Upper lobe of right lung (tissue), 1 donor: ENCODE measurements around the gene RHOBTB3. TPM values are rescaled to one million over a fixed set of nuclear protein-coding genes. Genes with fewer than 3 reads are reported as not detected.
"Not testable (repeated sequence)": the region's sequence is repeated elsewhere in the genome, so short reads cannot be mapped to it uniquely, and the experiment has no call there.

Source experiments
- ATAC-seq: fragments of 200-7000 bp; cut with Tn5 transposase; one replicate; pipeline ENCODE4 v1.9.1; 2020; ENCODE audit warnings: mild to moderate bottlenecking, moderate library complexity
- DNase-seq: peaks from one replicate; pipeline ENCODE4 v3.0.0-alpha.2; 2020
- H3K27ac ChIP-seq: fragments of 200-600 bp; one replicate; pipeline ENCODE4 v1.8.0; 2022
- H3K27me3 ChIP-seq: fragments of 200-600 bp; one replicate; pipeline ENCODE4 v1.8.0; 2022; ENCODE audit warnings: mild to moderate bottlenecking
- H3K36me3 ChIP-seq: fragments of 200-600 bp; one replicate; pipeline ENCODE4 v1.8.0; 2022
- H3K4me1 ChIP-seq: fragments of 200-600 bp; one replicate; pipeline ENCODE4 v1.8.0; 2022
- H3K4me3 ChIP-seq: fragments of 200-600 bp; one replicate; pipeline ENCODE4 v1.8.0; 2022; ENCODE audit warnings: mild to moderate bottlenecking
- H3K9me3 ChIP-seq: fragments of 200-600 bp; one replicate; pipeline ENCODE4 v1.8.0; 2022
- CTCF ChIP-seq: fragments of 200-600 bp; IDR thresholded peaks from one replicate; pipeline ENCODE4 v1.8.0; 2022; ENCODE audit warnings: antibody characterized with exemption
- intact Hi-C: fragments of 100-400 bp; cut with DNase I; formaldehyde crosslinking; loops from one replicate; pipeline ENCODE4 v1.11.0; 2022
- total RNA-seq: library from RNA; stranded (reverse); fragmentation: NEBNext Ultra II Directional; extraction: Animal tissue kit (Norgen Biotek cat#: 25700); gene quantifications from one replicate; pipeline ENCODE4 v1.2.1, GENCODE V29; 2021
- donor health status: DM: no; HTN: yes; CAD: no; lungs with severe emphysema.

The RHOBTB3 gene
- total RNA-seq, 1 donor from 2014 or later = 54.2 TPM

- DNase-seq (no peak), ATAC-seq (no peak)
- Histone ChIP-seq H3K4me1 (no peaks in the 10 kb centered on the region), H3K9me3 (no peaks in the 10 kb centered on the region), H3K27ac (no peak overlapping the region), H3K36me3 (no peaks in the 10 kb centered on the region), H3K27me3 (no peaks in the 10 kb centered on the region), H3K4me3 (no peak overlapping the region)
- TF ChIP-seq CTCF = no peak
- intact Hi-C loops = no loop called here
Observed at GRCh38 chr5:95690333-95690732, 40.8 kb upstream of the RHOBTB3 start.

GRCh38 chr5:95697781-95698681 lies 33.1 kb upstream of the RHOBTB3 start:
- intact Hi-C loops = no loop called here
- TF ChIP-seq CTCF = no peak
- no peaks in the 10 kb centered on the region for H3K4me1 ChIP-seq
- H3K36me3 ChIP-seq = no peaks in the 10 kb centered on the region
- no peaks in the 10 kb centered on the region for H3K27me3 ChIP-seq
- DNase-seq (no peak), ATAC-seq (no peak)
- no peak overlapping the region for H3K4me3 ChIP-seq
- H3K9me3 ChIP-seq = no peaks in the 10 kb centered on the region
- no peak overlapping the region for H3K27ac ChIP-seq

- DNase-seq (no peak), ATAC-seq (no peak)
- no peak overlapping the region for H3K4me3 ChIP-seq
- no peak overlapping the region for H3K27ac ChIP-seq
- TF ChIP-seq CTCF = no peak
- no peaks in the 10 kb centered on the region for H3K9me3 ChIP-seq
- H3K27me3 ChIP-seq = no peaks in the 10 kb centered on the region
- no peaks in the 10 kb centered on the region for H3K36me3 ChIP-seq
- intact Hi-C loops = no loop called here
- no peaks in the 10 kb centered on the region for H3K4me1 ChIP-seq
Observed at GRCh38 chr5:95699337-95699736, 31.8 kb upstream of the RHOBTB3 start.

GRCh38 chr5:95701074-95701473 lies 30.1 kb upstream of the RHOBTB3 start:
- no peaks in the 10 kb centered on the region for H3K4me1 ChIP-seq
- DNase-seq = no peak
- no peak for TF ChIP-seq CTCF
- no peak overlapping the region for H3K27ac ChIP-seq
- no peaks in the 10 kb centered on the region for H3K36me3 ChIP-seq
- H3K4me3 ChIP-seq = no peak overlapping the region
- no peaks in the 10 kb centered on the region for H3K9me3 ChIP-seq
- intact Hi-C loops = no loop called here
- H3K27me3 ChIP-seq = no peaks in the 10 kb centered on the region
- no peak for ATAC-seq

- Histone ChIP-seq H3K27me3 (no peaks in the 10 kb centered on the region), H3K27ac (no peak overlapping the region), H3K4me1 (no peaks in the 10 kb centered on the region), H3K36me3 (no peaks in the 10 kb centered on the region), H3K9me3 (no peaks in the 10 kb centered on the region), H3K4me3 (no peak overlapping the region)
- intact Hi-C loops = no loop called here
- DNase-seq = no peak
- ATAC-seq = no peak
- TF ChIP-seq CTCF = no peak
Observed at GRCh38 chr5:95704150-95704549, 27.0 kb upstream of the RHOBTB3 start.

- ATAC-seq, H3K4me1 ChIP-seq, H3K27ac ChIP-seq, intact Hi-C loops, H3K36me3 ChIP-seq, DNase-seq, H3K4me3 ChIP-seq, H3K27me3 ChIP-seq, H3K9me3 ChIP-seq: not testable (repeated sequence)
Observed at GRCh38 chr5:95706196-95706595, 24.9 kb upstream of the RHOBTB3 start.
